ENCODE data around the gene TMEM232. TPM values are rescaled to one million over a fixed set of nuclear protein-coding genes. Genes with fewer than 3 reads are reported as not detected.
A peak's percentile ranks its signal among the peaks of the same experiment; 100 is the strongest.
"Not testable (repeated sequence)": the region's sequence is repeated elsewhere in the genome, so short reads cannot be mapped to it uniquely, and the experiment has no call there.

TMEM232 gene
- total and polyA plus RNA-seq, 2 of the 4 experiments (the other 2 are of a cell fraction), result 0.17 to 0.36 TPM

DNA sequence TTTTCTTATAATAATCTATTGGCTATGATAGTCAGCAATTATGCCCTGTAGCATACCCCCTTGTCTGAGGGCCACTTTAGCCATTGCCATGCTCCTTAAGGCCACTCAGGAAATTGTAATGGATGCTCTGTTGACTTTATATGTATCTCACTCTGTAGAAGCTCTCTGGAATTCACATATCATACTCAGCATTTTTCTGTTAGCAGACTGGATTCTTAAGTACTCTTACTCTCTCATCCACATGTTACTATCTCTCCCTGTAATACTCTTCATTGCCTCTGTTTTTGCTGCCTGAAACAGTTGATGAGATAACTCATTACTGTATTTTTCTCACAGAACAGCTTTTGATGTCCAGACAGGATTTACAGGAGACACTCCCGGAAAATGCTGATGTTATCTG is 24.2 kb downstream of the TMEM232 start:
- Histone ChIP-seq H3K23ac (ENCODE audit: low read depth, low read length) (no peak overlapping the region), H2BK120ac (ENCODE audit: low read depth, low read length) (no peak overlapping the region), H4K8ac (ENCODE audit: low read depth in 2 of 2, low read length in 2 of 2) (no peak overlapping the region), H2BK5ac (ENCODE audit: low read depth, low read length, poor library complexity, severe bottlenecking) (no peak overlapping the region), H3K4me1 (ENCODE audit: control insufficient read depth, insufficient read depth, low read length) (no peaks in the 10 kb centered on the region), H3K36me3 (ENCODE audit: control insufficient read depth, insufficient read depth, low read length) (no peaks in the 10 kb centered on the region), H3K79me1 (ENCODE audit: low read depth in 1 of 2, low read length in 2 of 2) (no peaks in the 10 kb centered on the region), H3K27me3 (ENCODE audit: control insufficient read depth, insufficient read depth, low read length) (no peaks in the 10 kb centered on the region), H2AFZ (replicated peaks; ENCODE audit: low read length, poor library complexity) (no peak overlapping the region), H3K27ac (ENCODE audit: insufficient read depth, low read length) (no peak overlapping the region), H3K4me3 (ENCODE audit: insufficient read depth, low read depth, low read length) (no peak overlapping the region), H3K9me1 (ENCODE audit: insufficient read depth, low read length) (no peaks in the 10 kb centered on the region), H4K20me1 (ENCODE audit: insufficient read depth, low read length) (no peaks in the 10 kb centered on the region), H4K5ac (ENCODE audit: low read depth, low read length) (no peak overlapping the region), H3K4ac (ENCODE audit: low read depth, low read length) (no peak overlapping the region), H2BK20ac (ENCODE audit: low read depth, low read length) (no peak overlapping the region), H4K91ac (ENCODE audit: insufficient read depth, low read depth, low read length) (no peak overlapping the region), H2AK5ac (ENCODE audit: low read depth, low read length) (no peak overlapping the region), H3K14ac (replicated peaks; ENCODE audit: low read depth, low read length) (no peak overlapping the region), H3K4me2 (ENCODE audit: low read depth, low read length) (no peak overlapping the region; the same call in 1 of the 2 replicates), H2AK9ac (replicated peaks; ENCODE audit: low read depth, low read length, poor library complexity) (no peak overlapping the region), H2BK15ac (ENCODE audit: low read depth, low read length) (no peak overlapping the region), H3K9me3 (ENCODE audit: control insufficient read depth, insufficient read depth, low read length) (no peaks in the 10 kb centered on the region), H3K18ac (ENCODE audit: low read depth, low read length) (no peak overlapping the region), H3K56ac (ENCODE audit: extremely low read depth, insufficient read depth, low read length) (no peak overlapping the region), H3K9ac (ENCODE audit: low read depth, low read length) (no peak overlapping the region)
- intact Hi-C loops (cut with micrococcal nuclease) (no loop called here), in situ Hi-C loops (cut with MboI; ENCODE audit: low sequenced_read_pairs) (no loop called here), dilution Hi-C loops (cut with HindIII; ENCODE audit: low sequenced_read_pairs, unreplicated experiment) (no loop called here)
- no TSS peak for BruUV-seq (replicated peaks)
- peak; percentile 70 for ATAC-seq (ENCODE audit: low read depth)
- ChIA-PET CTCF (no interaction called here), POLR2A (ENCODE audit: unreplicated experiment) (no interaction called here)
- TF ChIP-seq SMC3 (IDR thresholded peaks at IDR 0.05; ENCODE audit: low read depth, low read length), result no peak
- DNase-seq, result no peak
- no CpG with 5 or more reads among the region's 1 CpG for WGBS, 2 experiments (ENCODE audit: extremely low coverage in 2 of 2, insufficient read length in 1 of 2)

DNA sequence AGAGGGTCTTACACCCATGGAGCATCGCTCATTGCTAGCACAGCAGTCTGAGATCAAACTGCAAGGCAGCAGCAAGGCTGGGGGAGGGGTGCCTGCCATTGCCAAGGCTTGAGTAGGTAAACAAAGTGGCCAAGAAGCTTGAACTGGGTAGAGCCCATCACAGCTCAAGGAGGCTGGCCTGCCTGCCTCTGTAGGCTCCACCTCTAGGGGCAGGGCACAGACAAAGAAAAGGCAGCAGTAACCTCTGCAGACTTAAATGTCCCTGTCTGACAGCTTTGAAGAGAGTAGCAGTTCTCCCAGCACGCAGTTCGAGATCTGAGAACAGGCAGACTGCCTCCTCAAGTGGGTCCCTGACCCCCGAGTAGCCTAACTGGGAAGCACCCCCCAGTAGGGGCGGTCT is 33.8 kb downstream of the TMEM232 start:
- POLR2A ChIA-PET (ENCODE audit: unreplicated experiment); H3K56ac ChIP-seq (ENCODE audit: extremely low read depth, insufficient read depth, low read length); H3K9me1 ChIP-seq (ENCODE audit: insufficient read depth, low read length); H3K27ac ChIP-seq (ENCODE audit: insufficient read depth, low read length); H3K79me1 ChIP-seq (ENCODE audit: low read depth in 1 of 2, low read length in 2 of 2); intact Hi-C loops (cut with micrococcal nuclease); H3K27me3 ChIP-seq (ENCODE audit: control insufficient read depth, insufficient read depth, low read length); DNase-seq; H2BK120ac ChIP-seq (ENCODE audit: low read depth, low read length); in situ Hi-C loops (cut with MboI; ENCODE audit: low sequenced_read_pairs); ATAC-seq (ENCODE audit: low read depth); dilution Hi-C loops (cut with HindIII; ENCODE audit: low sequenced_read_pairs, unreplicated experiment); H2AK5ac ChIP-seq (ENCODE audit: low read depth, low read length); H3K14ac ChIP-seq (replicated peaks; ENCODE audit: low read depth, low read length); H3K4ac ChIP-seq (ENCODE audit: low read depth, low read length); H3K4me3 ChIP-seq (ENCODE audit: insufficient read depth, low read depth, low read length); H2BK15ac ChIP-seq (ENCODE audit: low read depth, low read length); BruUV-seq (replicated peaks); H3K4me1 ChIP-seq (ENCODE audit: control insufficient read depth, insufficient read depth, low read length); H2AFZ ChIP-seq (replicated peaks; ENCODE audit: low read length, poor library complexity); H3K18ac ChIP-seq (ENCODE audit: low read depth, low read length); H4K5ac ChIP-seq (ENCODE audit: low read depth, low read length); H3K36me3 ChIP-seq (ENCODE audit: control insufficient read depth, insufficient read depth, low read length); H3K4me2 ChIP-seq (ENCODE audit: low read depth, low read length); CTCF ChIA-PET; H3K9ac ChIP-seq (ENCODE audit: low read depth, low read length); H2BK20ac ChIP-seq (ENCODE audit: low read depth, low read length); H2BK5ac ChIP-seq (ENCODE audit: low read depth, low read length, poor library complexity, severe bottlenecking); H3K9me3 ChIP-seq (ENCODE audit: control insufficient read depth, insufficient read depth, low read length); H3K23ac ChIP-seq (ENCODE audit: low read depth, low read length); H4K20me1 ChIP-seq (ENCODE audit: insufficient read depth, low read length); H4K8ac ChIP-seq (ENCODE audit: low read depth in 2 of 2, low read length in 2 of 2); H4K91ac ChIP-seq (ENCODE audit: insufficient read depth, low read depth, low read length); H2AK9ac ChIP-seq (replicated peaks; ENCODE audit: low read depth, low read length, poor library complexity): not testable (repeated sequence)
- 62% methylated on average over 3 of the region's 5 CpGs; no CpG with 5 or more reads in 1 of the 2 experiments for WGBS, 2 experiments (ENCODE audit: extremely low coverage in 2 of 2, insufficient read length in 1 of 2)
